Stimulated activated memory B cell treated with anti-CD40 and anti-IgM and Interleukin-4, amounts not matched to agents 10 μg/mL and 1 μg/mL and 100 μg/mL, for 72 hours (primary cell): Measurements from ENCODE around the gene ADGRG2.

Experiments
- ATAC-seq: fragments of 150-1000 bp; cut with Tn5 transposase; 2 replicates; pipeline ENCODE4 v1.10.0; 2021
- H3K27ac Mint-ChIP-seq: one replicate; pipeline ENCODE4 v1.8.0; 2022; ENCODE audit warnings: mild to moderate bottlenecking, mixed read lengths
- H3K27me3 Mint-ChIP-seq: one replicate; pipeline ENCODE4 v1.8.0; 2022; ENCODE audit warnings: mixed read lengths
- H3K36me3 Mint-ChIP-seq: one replicate; pipeline ENCODE4 v1.8.0; 2022; ENCODE audit warnings: mixed read lengths
- H3K4me1 Mint-ChIP-seq: one replicate; pipeline ENCODE4 v1.8.0; 2022; ENCODE audit warnings: mixed read lengths
- H3K4me3 Mint-ChIP-seq: one replicate; pipeline ENCODE4 v1.8.0; 2022; ENCODE audit warnings: mild to moderate bottlenecking, moderate library complexity, mixed read lengths
- H3K9me3 Mint-ChIP-seq: one replicate; pipeline ENCODE4 v1.8.0; 2022; ENCODE audit warnings: mixed read lengths

The ADGRG2 gene, protein sequence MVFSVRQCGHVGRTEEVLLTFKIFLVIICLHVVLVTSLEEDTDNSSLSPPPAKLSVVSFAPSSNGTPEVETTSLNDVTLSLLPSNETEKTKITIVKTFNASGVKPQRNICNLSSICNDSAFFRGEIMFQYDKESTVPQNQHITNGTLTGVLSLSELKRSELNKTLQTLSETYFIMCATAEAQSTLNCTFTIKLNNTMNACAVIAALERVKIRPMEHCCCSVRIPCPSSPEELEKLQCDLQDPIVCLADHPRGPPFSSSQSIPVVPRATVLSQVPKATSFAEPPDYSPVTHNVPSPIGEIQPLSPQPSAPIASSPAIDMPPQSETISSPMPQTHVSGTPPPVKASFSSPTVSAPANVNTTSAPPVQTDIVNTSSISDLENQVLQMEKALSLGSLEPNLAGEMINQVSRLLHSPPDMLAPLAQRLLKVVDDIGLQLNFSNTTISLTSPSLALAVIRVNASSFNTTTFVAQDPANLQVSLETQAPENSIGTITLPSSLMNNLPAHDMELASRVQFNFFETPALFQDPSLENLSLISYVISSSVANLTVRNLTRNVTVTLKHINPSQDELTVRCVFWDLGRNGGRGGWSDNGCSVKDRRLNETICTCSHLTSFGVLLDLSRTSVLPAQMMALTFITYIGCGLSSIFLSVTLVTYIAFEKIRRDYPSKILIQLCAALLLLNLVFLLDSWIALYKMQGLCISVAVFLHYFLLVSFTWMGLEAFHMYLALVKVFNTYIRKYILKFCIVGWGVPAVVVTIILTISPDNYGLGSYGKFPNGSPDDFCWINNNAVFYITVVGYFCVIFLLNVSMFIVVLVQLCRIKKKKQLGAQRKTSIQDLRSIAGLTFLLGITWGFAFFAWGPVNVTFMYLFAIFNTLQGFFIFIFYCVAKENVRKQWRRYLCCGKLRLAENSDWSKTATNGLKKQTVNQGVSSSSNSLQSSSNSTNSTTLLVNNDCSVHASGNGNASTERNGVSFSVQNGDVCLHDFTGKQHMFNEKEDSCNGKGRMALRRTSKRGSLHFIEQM

DNA sequence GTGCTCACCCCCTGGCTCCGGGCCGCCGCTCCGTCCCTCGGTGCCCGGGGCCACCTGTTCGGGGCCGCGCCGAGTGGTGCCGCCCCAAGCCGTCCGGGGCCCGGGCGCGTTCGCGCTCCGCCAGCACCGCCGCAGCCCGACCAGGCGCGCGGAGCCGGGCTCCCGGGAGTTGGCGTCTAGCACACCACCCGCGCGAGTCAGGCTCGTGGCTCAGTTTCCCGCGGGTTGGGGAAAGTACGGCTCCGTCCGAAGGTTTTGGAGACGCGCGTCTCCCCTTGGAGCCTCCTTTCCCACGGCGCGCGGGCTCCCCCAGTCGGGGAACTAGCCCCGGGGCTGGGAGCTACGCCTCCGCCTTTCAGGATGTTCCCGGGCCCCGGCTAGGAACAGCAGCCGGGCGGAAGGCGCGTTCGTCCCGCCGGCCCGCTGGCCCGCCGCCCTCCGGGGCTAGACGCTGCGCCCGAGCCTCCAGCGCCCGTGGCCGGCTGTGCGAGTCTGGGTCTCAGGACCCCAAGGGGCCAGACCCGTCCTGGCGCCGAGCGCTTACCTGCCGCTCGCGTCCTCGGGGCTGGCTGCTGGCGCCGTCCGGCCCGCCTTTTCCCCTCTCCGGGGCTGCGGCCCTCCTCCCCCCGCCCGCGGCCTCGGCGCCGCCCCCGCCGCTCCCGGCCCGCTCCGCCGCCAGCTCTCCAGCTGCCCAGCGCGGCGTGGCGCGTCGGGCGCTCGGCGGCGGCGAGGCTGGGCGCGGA, at the start of gene ADGRG2:
Gene ADGRG2, minus strand, starts transcription at position 571 of the 743 bp plus-strand sequence. CDS start 53,634 bp downstream, outside the sequence.
- no peaks in the 10 kb centered on the region for H3K9me3 Mint-ChIP-seq
- peaks cover 10% of the 10 kb centered on the region for H3K27me3 Mint-ChIP-seq
- H3K4me1 Mint-ChIP-seq = no peaks in the 10 kb centered on the region
- no peak within 1 kb of the TSS for H3K4me3 Mint-ChIP-seq
- H3K36me3 Mint-ChIP-seq = no peaks in the 10 kb centered on the region
- H3K27ac Mint-ChIP-seq = no peak within 1 kb of the TSS
- no peak for ATAC-seq

DNA sequence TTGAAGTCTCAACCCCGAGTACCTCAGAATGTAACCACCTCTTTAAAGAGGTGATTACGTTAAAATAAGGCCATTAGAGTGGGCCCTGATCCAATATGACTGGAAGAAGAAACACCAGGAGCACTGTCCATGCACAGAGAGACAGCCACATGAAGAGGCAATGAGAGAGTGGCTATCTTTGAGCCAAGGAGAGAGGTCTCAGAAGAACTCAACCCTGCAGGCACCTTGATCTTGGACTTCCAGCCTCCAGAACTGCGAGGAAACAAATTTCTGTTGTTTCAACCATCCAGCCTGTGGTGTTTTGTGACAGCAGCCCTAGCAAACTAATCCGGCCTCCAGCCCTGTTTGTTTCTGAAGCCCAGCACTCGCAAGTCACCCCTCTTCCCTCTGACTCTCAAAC, 46.3 kb upstream of the ADGRG2 start:
- Mint-ChIP-seq H3K36me3 (no peaks in the 10 kb centered on the region), H3K4me1 (no peaks in the 10 kb centered on the region), H3K27me3 (no peaks in the 10 kb centered on the region), H3K27ac (no peak overlapping the region), H3K4me3 (no peak overlapping the region), H3K9me3 (no peaks in the 10 kb centered on the region)
- no peak for ATAC-seq

DNA sequence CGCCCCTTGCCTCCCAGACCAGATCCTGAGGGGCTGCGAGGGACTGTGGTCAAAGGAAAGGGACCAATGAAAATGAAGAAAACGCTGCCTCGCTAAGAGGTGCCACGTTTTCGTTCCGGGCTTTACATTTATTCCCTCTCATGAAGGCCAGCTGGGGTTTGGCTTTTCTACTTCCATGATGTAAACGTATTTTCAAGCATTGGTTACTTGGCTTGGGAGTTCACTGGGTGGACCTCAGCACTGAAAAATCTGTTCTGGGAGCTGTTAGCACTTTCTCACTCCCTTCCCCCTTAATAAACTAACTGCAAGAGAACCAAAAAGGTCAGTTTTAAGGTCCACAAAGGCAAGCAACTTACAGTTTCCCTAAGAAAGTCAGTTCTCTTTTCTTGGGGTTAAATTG, 40.6 kb upstream of the ADGRG2 start:
- no peaks in the 10 kb centered on the region for H3K4me1 Mint-ChIP-seq
- H3K4me3 Mint-ChIP-seq = no peak overlapping the region
- no peak for ATAC-seq
- peaks cover 10% of the 10 kb centered on the region for H3K27me3 Mint-ChIP-seq
- no peaks in the 10 kb centered on the region for H3K9me3 Mint-ChIP-seq
- H3K36me3 Mint-ChIP-seq = no peaks in the 10 kb centered on the region
- H3K27ac Mint-ChIP-seq = no peak overlapping the region

DNA sequence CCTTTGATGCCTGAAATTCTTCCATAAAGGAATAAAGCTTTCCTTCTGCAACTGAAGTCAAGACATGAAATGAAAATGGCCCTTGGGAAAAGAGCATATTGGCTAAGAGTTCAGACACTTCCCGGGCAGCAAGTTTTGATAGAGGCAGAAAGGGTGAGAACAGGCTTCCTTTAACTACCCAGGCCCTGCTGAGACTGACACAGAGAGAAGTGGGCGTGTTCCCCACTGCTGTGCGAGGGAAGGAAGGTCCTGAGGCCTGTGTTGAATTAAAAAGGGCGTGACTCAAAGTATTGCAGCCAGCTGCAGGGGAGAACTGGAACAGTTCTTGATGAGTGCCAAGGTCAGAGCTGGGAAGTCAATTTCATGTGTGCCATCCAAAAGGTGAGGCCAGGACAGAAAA, 33.9 kb upstream of the ADGRG2 start:
- no peak overlapping the region for H3K27ac Mint-ChIP-seq
- peaks cover 10% of the 10 kb centered on the region for H3K27me3 Mint-ChIP-seq
- peaks cover 5% of the 10 kb centered on the region for H3K9me3 Mint-ChIP-seq
- no peaks in the 10 kb centered on the region for H3K4me1 Mint-ChIP-seq
- ATAC-seq = no peak
- H3K36me3 Mint-ChIP-seq = no peaks in the 10 kb centered on the region
- no peak overlapping the region for H3K4me3 Mint-ChIP-seq

DNA sequence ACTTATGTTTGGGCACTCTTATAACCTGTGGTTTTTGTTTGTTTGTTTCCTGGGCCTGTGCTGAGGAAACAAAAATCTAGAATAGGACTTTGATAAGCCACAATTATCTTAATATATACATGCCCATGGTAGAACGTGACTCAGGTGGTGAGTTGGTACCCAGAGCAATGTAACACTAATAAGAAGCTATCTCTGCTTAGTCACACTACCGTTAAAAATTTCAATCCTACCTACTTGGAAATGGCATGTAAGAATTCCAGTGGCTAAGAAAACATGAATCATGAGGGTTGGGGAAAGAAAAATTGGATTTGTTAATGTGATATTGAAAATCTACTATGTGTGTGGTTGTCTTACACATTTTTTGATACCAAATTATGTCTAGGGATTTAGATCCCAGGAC, 30.5 kb upstream of the ADGRG2 start:
- no peaks in the 10 kb centered on the region for H3K4me1 Mint-ChIP-seq
- H3K27ac Mint-ChIP-seq = no peak overlapping the region
- H3K27me3 Mint-ChIP-seq = no peaks in the 10 kb centered on the region
- no peaks in the 10 kb centered on the region for H3K36me3 Mint-ChIP-seq
- ATAC-seq = no peak
- no peak overlapping the region for H3K4me3 Mint-ChIP-seq
- H3K9me3 Mint-ChIP-seq = peaks cover 5% of the 10 kb centered on the region

DNA sequence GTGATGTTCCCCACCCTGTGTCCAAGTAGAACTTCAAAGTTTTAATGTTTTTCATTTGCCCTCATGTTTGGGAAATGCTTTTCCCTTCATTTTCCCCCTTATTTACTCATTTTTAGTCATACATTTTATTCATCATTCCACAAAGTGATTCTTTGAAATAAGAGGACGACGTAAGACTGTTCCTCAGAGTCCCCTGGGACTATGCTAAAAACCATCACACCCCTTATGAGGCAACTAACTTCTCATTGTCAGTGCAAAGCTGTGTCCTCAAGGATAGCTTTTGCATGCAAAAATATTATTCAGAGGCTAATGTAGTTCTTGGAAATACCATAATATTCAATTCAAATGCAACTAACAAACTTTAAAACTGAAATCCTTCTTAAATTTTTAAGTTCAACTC, 14.8 kb upstream of the ADGRG2 start:
- Mint-ChIP-seq H3K36me3 (no peaks in the 10 kb centered on the region), H3K4me1 (no peaks in the 10 kb centered on the region), H3K27me3 (no peaks in the 10 kb centered on the region), H3K9me3 (no peaks in the 10 kb centered on the region), H3K27ac (no peak overlapping the region), H3K4me3 (no peak overlapping the region)
- ATAC-seq = no peak

DNA sequence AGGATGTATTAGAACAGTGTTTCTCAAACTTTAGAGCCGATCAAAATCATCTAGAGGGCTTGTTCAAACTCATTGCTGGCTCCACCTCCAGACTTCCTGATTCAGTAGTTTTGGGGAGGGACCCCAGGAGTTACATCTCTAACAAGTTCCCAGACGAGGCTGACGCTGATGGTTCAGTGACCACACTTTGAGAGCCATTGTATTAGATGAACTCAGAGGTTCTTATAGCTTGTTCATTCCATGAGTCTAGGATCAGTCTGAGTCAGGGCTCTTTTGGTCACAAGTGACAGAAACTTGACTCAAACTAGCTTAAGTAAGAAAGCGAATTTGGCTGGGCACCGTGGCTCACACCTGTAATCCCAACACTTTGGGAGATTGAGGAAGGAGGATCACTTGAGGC, 11.5 kb upstream of the ADGRG2 start:
- Mint-ChIP-seq H3K27me3 (no peaks in the 10 kb centered on the region), H3K36me3 (no peaks in the 10 kb centered on the region), H3K27ac (no peak overlapping the region), H3K4me3 (no peak overlapping the region), H3K4me1 (no peaks in the 10 kb centered on the region), H3K9me3 (no peaks in the 10 kb centered on the region)
- no peak for ATAC-seq

DNA sequence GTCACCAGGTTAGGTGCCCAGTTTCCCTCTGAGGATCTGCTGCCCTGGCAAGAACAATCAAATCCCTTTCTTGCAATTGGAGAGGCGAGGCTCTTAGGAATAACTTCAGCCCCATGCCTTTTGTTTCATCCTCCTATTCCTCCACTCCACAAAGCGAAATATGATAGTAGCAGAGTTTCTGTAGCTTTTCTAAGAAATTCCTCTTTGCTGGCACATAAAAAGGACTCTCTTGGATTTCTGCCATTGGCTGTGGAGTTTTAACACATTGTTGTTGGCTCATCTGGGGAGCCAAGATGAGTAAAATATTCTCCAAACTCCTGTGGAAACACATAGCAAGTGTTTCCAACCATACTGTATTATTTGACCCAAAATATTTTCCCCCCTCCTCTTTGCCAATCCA, 11.0 kb upstream of the ADGRG2 start:
- Mint-ChIP-seq H3K27ac (no peak overlapping the region), H3K27me3 (no peaks in the 10 kb centered on the region), H3K4me3 (no peak overlapping the region), H3K4me1 (no peaks in the 10 kb centered on the region), H3K36me3 (no peaks in the 10 kb centered on the region), H3K9me3 (no peaks in the 10 kb centered on the region)
- no peak for ATAC-seq

DNA sequence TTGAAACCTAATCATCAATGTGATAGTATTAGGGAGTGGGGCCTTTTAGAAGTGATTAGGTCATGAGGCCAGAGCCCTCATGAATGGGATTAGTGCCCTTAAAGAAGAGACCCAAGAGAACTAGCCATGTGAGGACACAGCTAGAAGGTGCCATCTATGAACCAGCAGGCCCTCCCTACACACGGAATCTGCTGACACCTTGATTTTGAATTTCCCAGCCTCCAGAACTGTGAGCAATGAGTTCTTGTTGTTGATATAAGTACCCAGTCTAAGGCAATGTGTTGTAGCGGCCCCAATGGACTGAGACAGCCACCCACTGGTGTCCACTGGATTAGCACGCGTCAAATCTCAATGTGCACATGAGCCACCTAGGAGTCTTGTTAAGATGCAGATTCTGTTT, 8.4 kb upstream of the ADGRG2 start:
- Mint-ChIP-seq H3K9me3 (no peaks in the 10 kb centered on the region), H3K4me3 (no peak overlapping the region), H3K4me1 (no peaks in the 10 kb centered on the region), H3K27me3 (no peaks in the 10 kb centered on the region), H3K36me3 (no peaks in the 10 kb centered on the region), H3K27ac (no peak overlapping the region)
- ATAC-seq = no peak

DNA sequence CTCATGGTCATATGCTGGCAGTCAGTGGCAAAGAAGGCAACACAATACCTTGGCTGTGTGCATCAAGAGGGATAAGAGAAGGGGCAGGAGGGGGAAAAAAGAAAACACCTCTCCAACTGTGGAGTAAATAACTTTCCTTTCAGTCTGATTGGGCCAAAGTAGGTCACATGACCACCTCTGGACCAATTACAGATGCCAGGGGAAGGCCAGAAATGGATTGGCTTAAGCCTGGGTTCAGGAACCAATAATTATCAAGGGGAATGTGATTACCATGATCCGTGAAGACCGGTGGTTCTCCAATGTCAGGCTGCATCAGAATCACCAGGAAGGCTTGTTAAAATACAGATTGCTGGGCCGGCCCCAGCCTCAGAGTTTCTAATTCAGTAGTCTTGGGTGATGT, 7.4 kb upstream of the ADGRG2 start:
- H3K27ac Mint-ChIP-seq = no peak overlapping the region
- ATAC-seq = no peak
- H3K36me3 Mint-ChIP-seq = no peaks in the 10 kb centered on the region
- no peaks in the 10 kb centered on the region for H3K9me3 Mint-ChIP-seq
- no peaks in the 10 kb centered on the region for H3K27me3 Mint-ChIP-seq
- no peaks in the 10 kb centered on the region for H3K4me1 Mint-ChIP-seq
- H3K4me3 Mint-ChIP-seq = no peak overlapping the region

DNA sequence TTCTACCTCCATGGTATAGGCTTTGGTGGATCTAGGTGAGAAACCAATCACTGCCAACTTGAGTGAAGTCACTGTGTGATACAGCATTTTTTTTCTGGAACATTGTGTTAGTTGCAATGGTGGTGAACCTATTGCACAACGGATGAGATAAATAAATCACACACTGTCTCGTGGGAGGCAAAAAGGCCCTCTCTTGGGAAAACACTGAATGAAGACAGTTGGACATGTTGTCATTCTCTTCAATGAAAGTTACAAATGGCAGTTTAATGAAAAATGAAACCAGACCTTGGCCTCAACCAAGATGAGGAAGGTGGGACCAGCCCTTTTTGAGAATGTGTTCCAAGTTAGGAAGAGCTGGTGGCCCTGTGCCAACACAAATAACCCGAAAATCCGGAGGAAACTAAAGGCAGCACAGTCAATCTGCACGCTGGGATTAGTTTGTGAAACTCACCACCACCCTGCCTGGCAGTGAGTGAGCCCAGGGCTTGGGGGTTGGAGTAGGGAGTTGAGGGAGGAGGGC, 5.4 kb upstream of the ADGRG2 start:
- Mint-ChIP-seq H3K4me3 (no peak overlapping the region), H3K9me3 (no peaks in the 10 kb centered on the region), H3K36me3 (no peaks in the 10 kb centered on the region), H3K27ac (no peak overlapping the region), H3K27me3 (no peaks in the 10 kb centered on the region), H3K4me1 (no peaks in the 10 kb centered on the region)
- ATAC-seq = no peak

DNA sequence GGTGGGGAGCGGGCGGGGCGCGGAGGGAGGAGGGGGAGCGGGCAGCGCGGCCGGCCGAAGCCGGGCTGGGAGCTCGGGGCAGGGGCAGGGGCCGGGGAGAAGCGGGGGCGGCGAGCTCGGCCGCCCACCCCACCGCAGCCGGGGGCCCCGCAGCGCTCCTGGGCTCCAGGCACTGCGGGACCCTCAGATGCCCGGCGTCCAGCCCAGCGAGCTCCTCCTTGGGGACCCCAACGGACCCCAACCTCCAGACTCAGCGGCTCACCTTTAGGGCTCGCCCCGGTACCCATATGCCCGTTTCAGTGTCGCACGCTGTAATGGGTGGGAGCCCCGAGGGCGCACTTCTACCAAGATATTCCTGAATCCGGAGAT, 357 bp upstream of the ADGRG2 start:
- Mint-ChIP-seq H3K36me3 (no peaks in the 10 kb centered on the region), H3K27ac (no peak overlapping the region), H3K4me3 (no peak overlapping the region), H3K9me3 (no peaks in the 10 kb centered on the region), H3K27me3 (peaks cover 10% of the 10 kb centered on the region), H3K4me1 (no peaks in the 10 kb centered on the region)
- no peak for ATAC-seq

DNA sequence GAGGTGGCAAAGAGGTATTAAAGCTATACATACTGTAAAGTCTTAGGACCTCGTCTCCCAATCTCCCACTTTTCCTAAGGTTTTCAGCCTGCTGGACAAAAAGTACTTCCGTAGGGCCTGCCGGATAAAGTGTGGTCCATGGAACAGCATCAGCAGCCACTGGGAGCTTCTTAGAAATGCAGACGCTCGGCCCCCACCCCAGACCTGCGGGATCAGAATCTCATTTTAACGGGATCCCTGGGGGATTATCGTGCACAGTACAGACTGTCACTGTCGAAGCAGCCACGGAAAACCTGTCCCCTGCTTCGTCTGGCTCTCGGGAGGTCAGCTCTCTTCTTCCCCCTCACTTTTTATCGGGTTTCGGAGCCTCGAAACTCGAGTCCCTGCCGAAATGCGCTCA, 802 bp downstream of the ADGRG2 start:
- H3K4me1 Mint-ChIP-seq = no peaks in the 10 kb centered on the region

DNA sequence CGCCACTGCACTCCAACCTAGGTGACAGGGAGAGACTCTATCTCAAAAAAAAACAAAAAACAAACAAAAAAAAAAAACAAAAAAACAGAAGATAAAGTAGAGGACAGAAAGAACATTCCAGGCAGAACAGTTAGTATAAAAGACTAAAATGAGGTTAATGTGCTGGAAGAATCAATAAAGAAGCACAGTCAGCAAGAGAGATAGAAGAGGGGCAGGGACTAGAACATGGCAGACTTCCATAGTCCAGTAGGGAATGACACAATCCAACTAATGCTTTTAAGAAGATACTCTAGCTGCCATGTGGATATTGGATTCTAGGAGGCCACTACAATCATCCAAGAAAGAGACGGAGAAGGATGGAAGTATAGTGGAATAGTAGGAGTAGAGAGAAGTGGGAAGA, 11.6 kb downstream of the ADGRG2 start:
- H3K4me3 Mint-ChIP-seq = no peak overlapping the region
- ATAC-seq = no peak
- no peak overlapping the region for H3K27ac Mint-ChIP-seq
- no peaks in the 10 kb centered on the region for H3K9me3 Mint-ChIP-seq
- H3K36me3 Mint-ChIP-seq = no peaks in the 10 kb centered on the region
- no peaks in the 10 kb centered on the region for H3K4me1 Mint-ChIP-seq
- H3K27me3 Mint-ChIP-seq = peaks cover 46% of the 10 kb centered on the region

More for the DNA sequence above, 802 bp downstream of the ADGRG2 start:
- no peak for ATAC-seq
- no peaks in the 10 kb centered on the region for H3K9me3 Mint-ChIP-seq
- no peak overlapping the region for H3K27ac Mint-ChIP-seq
- H3K27me3 Mint-ChIP-seq = peaks cover 10% of the 10 kb centered on the region
- no peak overlapping the region for H3K4me3 Mint-ChIP-seq
- no peaks in the 10 kb centered on the region for H3K36me3 Mint-ChIP-seq

DNA sequence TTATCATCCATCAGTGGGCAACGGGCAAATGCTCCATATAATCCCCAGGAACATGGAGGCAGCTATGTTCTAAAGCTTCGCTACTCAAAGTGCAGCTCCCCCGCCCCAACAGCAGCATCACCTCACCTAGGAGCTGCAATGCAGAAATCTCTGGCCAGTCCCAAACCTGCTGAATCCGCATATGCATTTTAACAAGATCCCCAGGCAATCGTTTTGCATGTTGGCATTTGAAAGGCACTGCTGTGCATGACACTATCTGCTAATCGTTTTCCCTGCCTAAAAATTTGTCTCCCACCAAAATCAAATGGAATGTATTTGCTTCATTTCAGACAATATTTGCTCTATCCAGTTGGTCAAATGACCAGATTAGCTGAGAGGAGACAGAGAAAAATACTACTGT, 15.2 kb downstream of the ADGRG2 start:
- Mint-ChIP-seq H3K27ac (no peak overlapping the region), H3K36me3 (no peaks in the 10 kb centered on the region), H3K27me3 (peaks cover 46% of the 10 kb centered on the region), H3K9me3 (no peaks in the 10 kb centered on the region), H3K4me1 (no peaks in the 10 kb centered on the region), H3K4me3 (no peak overlapping the region)
- ATAC-seq = no peak
